PC-3 (cell line): ENCODE results near the gene SEC31B.

Source experiments
- CTCF ChIP-seq: fragments of 300-600 bp; sonication (generic); conservative IDR thresholded peaks from 2 replicates; pipeline ENCODE4 v1.5.1; 2017; ENCODE audit warnings: antibody characterized with exemption, low read depth, mild to moderate bottlenecking, low read length
- EZH2phosphoT487 ChIP-seq: fragments of 300-600 bp; sonication (generic); IDR thresholded peaks from 2 replicates; pipeline ENCODE4 v1.6.1; 2018; ENCODE audit warnings: mild to moderate bottlenecking, antibody characterized with exemption, low read length, borderline replicate concordance

- no peak for TF ChIP-seq EZH2phosphoT487
- no peak for TF ChIP-seq CTCF
Observed at GRCh38 chr10:100480002-100480401, 39.7 kb downstream of the SEC31B start.
